Endothelial cell of umbilical vein (primary cell): ENCODE measurements around the gene SGCD. TPM values are rescaled to one million over a fixed set of nuclear protein-coding genes. Genes with fewer than 3 reads are reported as not detected.

Experiments
- BruUV-seq: library from RNA; stranded (reverse); fragments of 400-500 nt; replicated peaks from 2 replicates; lab custom pipeline; 2021; lab: Mats Ljungman, UMichigan
- CTCF ChIA-PET: fragments of 300-600, 350-600 bp; sonication (Branson Sonifier 250); formaldehyde crosslinking; loops from one replicate; lab custom pipeline; 2021; ENCODE audit warnings: antibody characterized with exemption, inconsistent platforms; lab: Charles Lee
- POLR2A ChIA-PET: fragments of 300-600, 350-600 bp; sonication (Branson Sonifier 250); formaldehyde crosslinking; loops from one replicate; lab custom pipeline; 2021; ENCODE audit warnings: antibody characterized with exemption, inconsistent platforms; lab: Charles Lee
- DNase-seq: peaks from one replicate; pipeline ENCODE4 v3.0.0-alpha.2; 2011; ENCODE audit warnings: low read depth, low spot score
- FAIRE-seq: peaks from 2 replicates; lab custom pipeline; 2011; peaks lifted over from hg19 to GRCh38; lab: Jason Lieb, UNC
- H2AFZ ChIP-seq: 2 replicates; pipeline ENCODE4 v1.6.0; 2012; ENCODE audit warnings: low read depth, low read length, control low read depth, inconsistent platforms
- H3K27ac ChIP-seq: 2 replicates; pipeline ENCODE4 v1.5.1; 2011; ENCODE audit warnings: low read depth, mild to moderate bottlenecking, control low read depth, low read length, moderate library complexity; ENCODE audit not compliant: insufficient read depth
- H3K27me3 ChIP-seq, 2 experiments: 2 replicates each; pipeline versions ENCODE4 v1.6.0 to v1.6.1; 2011; ENCODE audit warnings: low read length in 2 of 2, mixed read lengths in 1 of 2; ENCODE audit not compliant: control insufficient read depth in 2 of 2, insufficient read depth in 2 of 2
- H3K36me3 ChIP-seq, 2 experiments: 2 replicates in 1 of 2; 3 replicates in 1 of 2; pipeline ENCODE4 v1.5.1; 2011; ENCODE audit warnings: low read length in 2 of 2, mild to moderate bottlenecking in 1 of 2, moderate library complexity in 1 of 2; ENCODE audit not compliant: control insufficient read depth in 2 of 2, insufficient read depth in 2 of 2; ENCODE audit errors: extremely low read depth in 1 of 2
- H3K4me1 ChIP-seq: 3 replicates; pipeline ENCODE4 v1.5.1; 2011; ENCODE audit warnings: mild to moderate bottlenecking, low read length; ENCODE audit not compliant: control insufficient read depth, insufficient read depth; ENCODE audit errors: extremely low read depth
- H3K4me2 ChIP-seq: 2 replicates; pipeline ENCODE4 v1.6.1; 2011; ENCODE audit warnings: low read length, control low read depth, mixed read lengths; ENCODE audit not compliant: insufficient read depth
- H3K4me3 ChIP-seq, 3 experiments: fragments of 200-600 bp in 1 of 3; sonication (generic), shearing (Covaris generic) in 1 of 3; replicated peaks in 1 of 3; 2 replicates each; pipeline ENCODE4 v1.5.1; 2011 to 2016; ENCODE audit warnings: control low read depth in 3 of 3, low read length in 3 of 3, mild to moderate bottlenecking in 2 of 3, inconsistent platforms in 1 of 3, low read depth in 1 of 3, moderate library complexity in 1 of 3; ENCODE audit not compliant: insufficient read depth in 1 of 3
- H3K79me2 ChIP-seq: 2 replicates; pipeline ENCODE4 v1.6.0; 2012; ENCODE audit warnings: low read length, inconsistent platforms; ENCODE audit not compliant: control insufficient read depth, insufficient read depth
- H3K9ac ChIP-seq: replicated peaks from 2 replicates; pipeline ENCODE3; 2011; ENCODE audit warnings: low read length, control low read depth; ENCODE audit not compliant: insufficient read depth; ENCODE audit errors: extremely low read depth
- H3K9me1 ChIP-seq: replicated peaks from 3 replicates; pipeline ENCODE4 v1.6.0; 2011; ENCODE audit warnings: mild to moderate bottlenecking, low read length; ENCODE audit not compliant: control insufficient read depth, insufficient read depth; ENCODE audit errors: extremely low read depth
- H3K9me3 ChIP-seq: replicated peaks from 2 replicates; pipeline ENCODE4 v1.5.1; 2012; ENCODE audit warnings: low read length, inconsistent platforms; ENCODE audit not compliant: control insufficient read depth, insufficient read depth
- H4K20me1 ChIP-seq: replicated peaks from 2 replicates; pipeline ENCODE3; 2011; ENCODE audit warnings: mild to moderate bottlenecking, low read length; ENCODE audit not compliant: control insufficient read depth, insufficient read depth; ENCODE audit errors: extremely low read depth
- CTCF ChIP-seq, 2 donors: IDR thresholded peaks; 1 replicate in 1 of 2; 2 replicates in 1 of 2; pipeline ENCODE4 v1.5.1; 2011; ENCODE audit warnings: low read length in 2 of 2, mild to moderate bottlenecking in 2 of 2, moderate library complexity in 2 of 2, control low read depth in 1 of 2, inconsistent platforms in 1 of 2, low read depth in 1 of 2; ENCODE audit not compliant: insufficient read depth in 1 of 2; ENCODE audit errors: extremely low read depth in 1 of 2
- EZH2 ChIP-seq: IDR thresholded peaks from 2 replicates; pipeline ENCODE4 v1.6.1; 2012; ENCODE audit warnings: borderline replicate concordance, low read depth, mild to moderate bottlenecking, moderate library complexity, low read length, inconsistent platforms; ENCODE audit not compliant: severe bottlenecking
- FOS ChIP-seq: IDR thresholded peaks from 2 replicates; pipeline ENCODE4 v1.6.1; 2011; ENCODE audit warnings: mild to moderate bottlenecking, low read length, moderate library complexity, borderline replicate concordance; ENCODE audit not compliant: insufficient read depth
- GATA2 ChIP-seq: IDR thresholded peaks from 2 replicates; pipeline ENCODE4 v1.7.0; 2011; ENCODE audit warnings: low read depth, mild to moderate bottlenecking, moderate library complexity, mixed read lengths, low read length; ENCODE audit not compliant: insufficient read length, insufficient read depth
- JUN ChIP-seq: IDR thresholded peaks from 2 replicates; pipeline ENCODE4 v1.6.1; 2011; ENCODE audit warnings: borderline replicate concordance, low read depth; ENCODE audit not compliant: insufficient read length, insufficient read depth
- MAX ChIP-seq: IDR thresholded peaks from 2 replicates; pipeline ENCODE4 v1.6.1; 2011; ENCODE audit not compliant: insufficient read depth, insufficient read length
- MYC ChIP-seq: IDR thresholded peaks from one replicate; pipeline ENCODE4 v1.6.1; 2011; ENCODE audit warnings: mild to moderate bottlenecking, low read depth, low read length
- POLR2A ChIP-seq: IDR thresholded peaks from 2 replicates; pipeline ENCODE4 v1.6.1; 2012; ENCODE audit warnings: low read depth, mild to moderate bottlenecking, control low read depth, low read length
- POLR2AphosphoS5 ChIP-seq: IDR thresholded peaks from 2 replicates; pipeline ENCODE4 v1.6.1; 2012; ENCODE audit warnings: low read depth, mild to moderate bottlenecking, control low read depth, low read length, moderate library complexity; ENCODE audit not compliant: insufficient read depth
- dilution Hi-C: fragments of 300-500 bp; cut with MboI; formaldehyde crosslinking; loops from one replicate; pipeline ENCODE4 v1.15.0; 2019; ENCODE audit warnings: low sequenced_read_pairs; ENCODE audit not compliant: extremely low pct_ligation_motif_present
- intact Hi-C: fragments of 100-400 bp; cut with micrococcal nuclease; formaldehyde crosslinking; loops from one replicate; pipeline ENCODE4 v1.10.0; 2022
- polyA plus RNA-seq, 4 experiments: library from polyadenylated mRNA; depleted of rRNA in 3 of 4; stranded (reverse) in 3 of 4; unstranded in 1 of 4; fragments of >200 nt; gene quantifications; 2 replicates each; pipeline versions ENCODE4 v1.2.1 to v1.2.3, GENCODE V29; 2011 to 2012; ENCODE audit warnings: missing spikeins in 1 of 4
- total RNA-seq: library from RNA; stranded (reverse); gene quantifications from 2 replicates; pipeline ENCODE4 v1.2.3, GENCODE V29; 2021

The SGCD gene
- total and polyA plus RNA-seq, 2 donors (not counting 3 experiments of a cell fraction or from before 2014, with no cell fraction given), result not detected

GRCh38 chr5:156587012-156587411 is 260.0 kb downstream of the SGCD start:
- Histone ChIP-seq H3K9me1 (no peaks in the 10 kb centered on the region), H3K9me3 (peaks cover 5% of the 10 kb centered on the region), H3K27me3 (no peaks in the 10 kb centered on the region), H4K20me1 (no peaks in the 10 kb centered on the region), H3K36me3 (no peaks in the 10 kb centered on the region), H3K4me1 (no peaks in the 10 kb centered on the region), H3K9ac (no peak overlapping the region), H3K79me2 (no peaks in the 10 kb centered on the region), H3K4me3 (no peak overlapping the region), H3K4me2 (no peak overlapping the region), H2AFZ (no peak overlapping the region), H3K27ac (no peak overlapping the region)
- dilution Hi-C loops (no loop called here), intact Hi-C loops (no loop called here)
- ChIA-PET CTCF (no interaction called here), POLR2A (no interaction called here)
- FAIRE-seq (no peak), DNase-seq (no peak)
- no peak for TF ChIP-seq CTCF (IDR thresholded peaks at IDR 0.05; ENCODE audit: extremely low read depth in 1 of 2, insufficient read depth in 1 of 2, low read depth in 1 of 2, low read length in 2 of 2)
- TF ChIP-seq EZH2, result no peak
- TF ChIP-seq FOS, result no peak
- no peak for TF ChIP-seq JUN
- TF ChIP-seq GATA2, result no peak
- TF ChIP-seq POLR2A, result no peak
- no peak for TF ChIP-seq MYC
- TF ChIP-seq MAX, result no peak
- TF ChIP-seq POLR2AphosphoS5, result no peak
- no TSS peak for BruUV-seq
